ENCODE data around the gene LDB3. TPM values are rescaled to one million over a fixed set of nuclear protein-coding genes. Genes with fewer than 3 reads are reported as not detected.
A peak's percentile ranks its signal among the peaks of the same experiment; 100 is the strongest.

The LDB3 gene
- total and polyA plus RNA-seq, 2 of the 8 experiments (the other 6 are each of a cell fraction or from before 2014, with no cell fraction given): 0.20 to 0.43 TPM

- TF ChIP-seq CHD7 (IDR thresholded peaks at IDR 0.05; ENCODE audit: insufficient replicate concordance, low read length): no peak
- TF ChIP-seq SUZ12 (IDR thresholded peaks at IDR 0.05; ENCODE audit: low read length): no peak
- TF ChIP-seq HDAC2 (IDR thresholded peaks at IDR 0.05; ENCODE audit: borderline replicate concordance in 1 of 2, low read depth in 2 of 2, low read length in 2 of 2): no peak
- no peak for TF ChIP-seq SP4 (IDR thresholded peaks at IDR 0.05; ENCODE audit: low read length)
- TF ChIP-seq BRCA1 (IDR thresholded peaks at IDR 0.05; ENCODE audit: low read depth, low read length): no peak
- peak; percentile 25 to 33 (median 27); a peak in 3 of 4 replicates for TF ChIP-seq CTCF (IDR thresholded peaks at IDR 0.05; ENCODE audit: control extremely low read depth in 1 of 3, insufficient read depth in 1 of 3, low read depth in 1 of 3, low read length in 3 of 3)
Measured at GRCh38 chr10:86698207-86698940, 30.1 kb downstream of the LDB3 start (continued).

Data from H1 (cell line).